RPMI7951 (cell line): ENCODE data around the gene RHBG. TPM values are rescaled to one million over a fixed set of nuclear protein-coding genes. Genes with fewer than 3 reads are reported as not detected.

Experiments used
- DNase-seq: peaks from one replicate; pipeline ENCODE4 v3.0.0-alpha.2; 2012; ENCODE audit warnings: low read depth
- total RNA-seq: library from RNA; depleted of rRNA; stranded (reverse); fragments of >200 nt; shearing (Covaris generic); gene quantifications from 2 replicates; pipeline ENCODE4 v1.2.3, GENCODE V29; 2014; rRNA removed

RHBG gene
- total RNA-seq, 1 experiment from 2014 or later = not detected

GRCh38 chr1:156424806-156425432, 55.9 kb downstream of the RHBG start:
- no peak for DNase-seq

DNA sequence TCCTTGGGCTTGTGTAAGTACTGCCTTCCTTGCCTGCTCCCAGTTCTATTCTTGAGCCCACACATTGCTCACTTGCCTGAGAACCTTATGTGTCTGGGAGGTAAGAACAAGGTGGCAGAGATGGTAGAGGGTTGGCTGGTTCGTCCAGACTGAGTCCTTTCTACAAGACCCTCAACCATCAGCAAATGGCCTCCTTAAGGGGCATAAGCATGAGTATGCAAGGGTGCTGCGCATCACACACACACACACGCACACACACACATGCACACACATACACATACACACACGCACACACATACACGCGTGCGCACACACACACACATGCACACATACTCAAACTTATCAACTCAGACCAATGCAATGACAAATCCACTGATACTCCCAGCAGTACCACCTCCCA, 56.9 kb downstream of the RHBG start:
- no peak for DNase-seq

GRCh38 chr1:156427957-156428356, 58.9 kb downstream of the RHBG start:
- DNase-seq = no peak

DNA sequence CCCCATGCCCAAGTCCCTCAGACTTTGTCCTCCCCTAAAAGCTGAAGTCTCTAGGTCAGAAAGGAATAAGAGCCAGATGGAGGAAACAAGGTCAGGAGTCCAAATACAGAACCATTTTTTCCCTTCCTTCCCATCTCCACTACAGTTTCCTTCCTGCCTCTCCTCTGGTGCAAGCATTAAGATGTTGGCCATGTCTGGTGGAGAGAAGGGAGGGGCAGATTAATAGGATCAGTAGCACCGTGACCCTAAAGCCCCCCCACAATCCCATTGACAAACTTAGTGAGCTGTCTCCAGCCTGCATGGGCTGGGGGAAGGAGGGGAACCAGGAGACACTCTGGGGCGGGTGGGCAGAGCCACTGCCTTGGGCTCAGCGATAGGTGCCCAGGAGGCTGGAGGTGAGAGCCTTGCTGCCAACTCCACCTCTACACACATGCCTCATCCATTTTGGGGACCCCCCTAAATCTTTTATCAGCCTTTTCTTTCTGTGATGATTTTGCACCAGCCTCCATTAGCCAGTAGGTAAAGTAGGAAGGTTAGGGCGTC, 59.8 kb downstream of the RHBG start:
- DNase-seq = no peak

DNA sequence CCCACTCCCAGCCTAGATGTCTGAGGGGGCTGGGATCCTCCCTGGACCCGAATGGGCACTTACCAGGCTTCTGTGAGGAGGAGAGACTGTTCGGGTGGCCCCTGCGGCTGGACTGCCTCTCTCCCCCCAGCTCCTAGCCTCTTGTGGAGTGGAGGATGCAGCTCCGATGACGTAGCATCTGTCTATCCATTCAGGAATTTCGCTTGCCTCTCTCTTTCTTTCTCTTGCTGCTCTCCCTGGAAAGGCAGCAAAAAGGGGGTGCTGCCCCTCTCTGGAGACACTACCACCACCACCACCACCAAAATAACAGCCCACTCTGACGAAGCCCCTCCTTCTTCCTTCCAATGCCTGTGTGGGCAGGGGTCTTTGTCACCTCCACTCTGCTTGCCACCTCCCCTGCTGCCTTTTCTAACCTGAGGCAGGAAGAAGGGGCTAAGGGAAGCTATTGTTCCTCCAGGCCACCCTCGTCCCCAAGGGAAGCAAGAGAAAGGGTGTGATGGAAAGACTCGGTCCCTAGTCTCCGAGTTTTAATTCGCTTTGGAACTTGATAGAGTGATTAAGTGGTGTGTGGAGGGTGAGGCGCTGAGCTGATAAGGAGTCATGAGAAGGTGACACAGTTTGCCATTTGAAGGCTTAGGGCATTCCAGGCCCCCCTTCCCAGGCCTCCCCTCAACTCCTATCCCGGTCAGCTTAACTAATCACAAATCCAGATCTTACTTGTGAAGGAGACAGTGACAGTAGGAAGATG, 60.5 kb downstream of the RHBG start:
- no peak for DNase-seq

- no peak for DNase-seq
Observed at GRCh38 chr1:156430303-156430702, 61.3 kb downstream of the RHBG start.

- no peak for DNase-seq
Observed at GRCh38 chr1:156430866-156431265, 61.9 kb downstream of the RHBG start.

- no peak for DNase-seq
Observed at GRCh38 chr1:156431366-156431765, 62.4 kb downstream of the RHBG start.

DNA sequence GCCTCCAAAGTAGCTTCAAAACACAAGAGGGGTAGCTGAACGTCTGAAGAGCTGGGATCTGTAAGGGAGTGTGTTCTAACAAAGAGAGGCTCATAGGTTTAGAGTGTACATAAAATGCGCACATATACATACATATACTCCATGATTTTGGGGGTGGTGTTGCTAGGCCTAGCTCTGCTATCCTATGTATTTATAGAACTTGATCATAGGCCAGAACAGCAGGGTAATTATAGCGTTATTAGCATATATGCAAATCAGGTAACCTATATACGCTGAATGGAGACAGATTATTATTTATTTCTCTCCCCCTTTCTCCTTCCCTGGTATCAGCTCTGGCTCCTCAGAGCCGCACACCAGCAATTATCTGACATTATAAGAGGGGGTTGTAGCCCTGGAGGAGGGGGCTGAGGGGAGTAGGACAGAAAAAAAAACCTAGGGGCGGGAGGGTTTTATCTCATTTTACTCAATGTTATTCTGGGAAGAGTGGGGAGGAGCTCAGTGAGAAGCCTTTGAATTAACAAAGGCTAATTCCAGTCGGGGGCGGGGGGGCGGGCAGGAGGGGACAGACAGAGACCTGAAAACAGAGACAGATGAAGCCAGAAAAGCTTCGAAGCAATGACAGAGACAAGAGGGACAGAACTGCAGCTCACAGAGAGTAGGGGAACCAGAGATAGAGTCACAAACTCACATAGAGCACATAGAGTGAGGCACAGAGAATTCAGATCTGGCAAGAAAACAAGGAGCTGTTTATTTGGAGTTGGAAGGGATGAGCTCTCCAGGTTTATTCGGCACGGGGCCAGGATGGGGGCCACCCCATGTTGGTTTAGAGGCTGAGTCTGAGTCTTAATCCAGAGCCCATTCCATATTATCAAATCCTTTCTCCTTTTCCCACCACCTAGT, 63.0 kb downstream of the RHBG start:
- DNase-seq = no peak

- DNase-seq = no peak
Observed at GRCh38 chr1:156432669-156433018, 63.6 kb downstream of the RHBG start.

DNA sequence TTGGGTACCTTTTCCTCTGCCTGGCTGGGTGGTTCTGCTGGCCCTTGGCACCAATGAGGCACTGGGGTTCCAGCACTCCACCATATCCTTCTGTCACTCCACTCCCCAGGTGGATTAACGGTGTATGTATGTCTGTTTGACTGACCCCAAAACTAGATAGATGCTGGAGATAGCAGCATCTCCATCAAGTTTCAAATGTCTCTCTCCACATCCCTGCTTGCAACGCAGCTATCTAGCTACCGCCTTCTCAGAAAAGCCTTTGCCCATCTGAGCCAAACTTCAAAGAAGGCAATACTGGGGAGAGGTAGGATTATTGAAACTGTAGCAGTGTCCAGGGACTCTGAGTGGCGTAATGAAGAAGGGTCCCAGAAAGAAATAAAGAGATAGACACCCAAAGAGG, 64.0 kb downstream of the RHBG start:
- no peak for DNase-seq

DNA sequence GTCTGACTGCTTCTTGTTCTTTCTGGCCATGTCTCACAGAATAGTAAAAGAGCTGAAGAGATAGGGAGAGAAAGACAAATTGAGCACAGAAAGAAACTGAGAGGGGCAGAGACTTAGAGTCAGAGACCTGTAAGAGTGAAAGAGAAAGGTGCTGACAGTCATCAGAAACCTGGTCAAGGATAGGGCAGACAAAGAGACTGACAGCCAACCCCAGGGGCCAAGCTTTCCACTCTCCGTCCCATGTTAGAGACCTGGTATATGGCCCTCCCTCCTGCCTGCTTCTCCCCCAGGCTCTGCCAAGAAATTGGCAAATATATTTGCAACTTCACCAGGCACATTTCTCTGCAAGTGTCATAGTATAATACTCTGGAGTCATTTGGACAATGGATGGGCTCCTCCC, 64.6 kb downstream of the RHBG start:
- DNase-seq = no peak

Other genes with a start within 250 kb of the RHBG start
- gene SEMA4A, start 215.6 kb upstream of the RHBG start, total RNA-seq = 0.20 and 0.36 TPM in 2 replicates
- 8.3 and 10.1 TPM in 2 replicates for gene SLC25A44, start 175.1 kb upstream of the RHBG start, total RNA-seq
- 76.6 and 81.0 TPM in 2 replicates for gene PMF1, start 156.2 kb upstream of the RHBG start, total RNA-seq
- 17.7 and 44.1 TPM in 2 replicates for gene BGLAP, start 127.0 kb upstream of the RHBG start, total RNA-seq
- 0.12 and 0.29 TPM in 2 replicates for gene PAQR6, start 121.2 kb upstream of the RHBG start, total RNA-seq
- 48.4 and 54.3 TPM in 2 replicates for gene SMG5, start 86.4 kb upstream of the RHBG start, total RNA-seq
- 2.4 TPM in 2 replicates for gene TMEM79, start 84.9 kb upstream of the RHBG start, total RNA-seq
- gene GLMP, start 73.5 kb upstream of the RHBG start, total RNA-seq = 55.8 and 70.2 TPM in 2 replicates
- gene VHLL, start 69.9 kb upstream of the RHBG start, total RNA-seq = not detected in 2 replicates
- gene CCT3, start 30.9 kb upstream of the RHBG start, total RNA-seq = 455 and 483 TPM in 2 replicates
- gene TSACC, start 30.7 kb upstream of the RHBG start, total RNA-seq = not detected in 2 replicates
- 9.9 and 11.4 TPM in 2 replicates for gene MEF2D, start 131.6 kb downstream of the RHBG start, total RNA-seq
- gene IQGAP3, start 203.4 kb downstream of the RHBG start, total RNA-seq = 32.8 and 35.5 TPM in 2 replicates
- gene TTC24, start 210.5 kb downstream of the RHBG start, total RNA-seq = not detected in 2 replicates
- gene NAXE, start 222.6 kb downstream of the RHBG start, total RNA-seq = 85.4 and 91.0 TPM in 2 replicates
- gene GPATCH4, start 232.3 kb downstream of the RHBG start, total RNA-seq = 17.2 and 23.8 TPM in 2 replicates